ENCODE data around the gene PGM2L1. TPM values are rescaled to one million over a fixed set of nuclear protein-coding genes. Genes with fewer than 3 reads are reported as not detected.

The PGM2L1 gene
- total RNA-seq, 3 donors from 2014 or later (not counting 1 experiment from before 2014, with no cell fraction given) = 4.4 to 8.0 (median 6.6) TPM

GRCh38 chr11:74322667-74323066 is 75.6 kb downstream of the PGM2L1 start:
- no peak overlapping the region for H3K27ac Mint-ChIP-seq
- TF ChIP-seq, protein P1, sequence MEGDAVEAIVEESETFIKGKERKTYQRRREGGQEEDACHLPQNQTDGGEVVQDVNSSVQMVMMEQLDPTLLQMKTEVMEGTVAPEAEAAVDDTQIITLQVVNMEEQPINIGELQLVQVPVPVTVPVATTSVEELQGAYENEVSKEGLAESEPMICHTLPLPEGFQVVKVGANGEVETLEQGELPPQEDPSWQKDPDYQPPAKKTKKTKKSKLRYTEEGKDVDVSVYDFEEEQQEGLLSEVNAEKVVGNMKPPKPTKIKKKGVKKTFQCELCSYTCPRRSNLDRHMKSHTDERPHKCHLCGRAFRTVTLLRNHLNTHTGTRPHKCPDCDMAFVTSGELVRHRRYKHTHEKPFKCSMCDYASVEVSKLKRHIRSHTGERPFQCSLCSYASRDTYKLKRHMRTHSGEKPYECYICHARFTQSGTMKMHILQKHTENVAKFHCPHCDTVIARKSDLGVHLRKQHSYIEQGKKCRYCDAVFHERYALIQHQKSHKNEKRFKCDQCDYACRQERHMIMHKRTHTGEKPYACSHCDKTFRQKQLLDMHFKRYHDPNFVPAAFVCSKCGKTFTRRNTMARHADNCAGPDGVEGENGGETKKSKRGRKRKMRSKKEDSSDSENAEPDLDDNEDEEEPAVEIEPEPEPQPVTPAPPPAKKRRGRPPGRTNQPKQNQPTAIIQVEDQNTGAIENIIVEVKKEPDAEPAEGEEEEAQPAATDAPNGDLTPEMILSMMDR (IDR thresholded peaks at IDR 0.05) = no peak
- H3K36me3 ChIP-seq (ENCODE audit: control insufficient read depth, insufficient read depth, low read length) = no peaks in the 10 kb centered on the region
- WGBS (ENCODE audit: insufficient coverage) = 87% methylated on average over 2 of the region's 2 CpGs
- DNase-seq = no peak
- H3K4me3 ChIP-seq (ENCODE audit: low read length) = no peak overlapping the region
- H3K9me3 Mint-ChIP-seq = no peaks in the 10 kb centered on the region
- no peak overlapping the region for H3K27ac ChIP-seq (ENCODE audit: low read length)
- no peaks in the 10 kb centered on the region for H3K4me1 ChIP-seq (ENCODE audit: control insufficient read depth, insufficient read depth, low read length)
- H3K9me3 ChIP-seq (ENCODE audit: control insufficient read depth, insufficient read depth, low read length) = no peaks in the 10 kb centered on the region
- no peak overlapping the region for H3K4me3 Mint-ChIP-seq
- no peak for ATAC-seq
- H3K27me3 ChIP-seq (ENCODE audit: control insufficient read depth, insufficient read depth, low read length) = no peaks in the 10 kb centered on the region
- intact Hi-C loops (cut with micrococcal nuclease) = no loop called here
- H3K4me1 Mint-ChIP-seq = no peaks in the 10 kb centered on the region
- peaks cover 7% of the 10 kb centered on the region for H3K36me3 Mint-ChIP-seq
- peaks cover 12 to 24% of the 10 kb centered on the region in 2 donors for H3K27me3 Mint-ChIP-seq (ENCODE audit: low read depth in 2 of 2)

DNA sequence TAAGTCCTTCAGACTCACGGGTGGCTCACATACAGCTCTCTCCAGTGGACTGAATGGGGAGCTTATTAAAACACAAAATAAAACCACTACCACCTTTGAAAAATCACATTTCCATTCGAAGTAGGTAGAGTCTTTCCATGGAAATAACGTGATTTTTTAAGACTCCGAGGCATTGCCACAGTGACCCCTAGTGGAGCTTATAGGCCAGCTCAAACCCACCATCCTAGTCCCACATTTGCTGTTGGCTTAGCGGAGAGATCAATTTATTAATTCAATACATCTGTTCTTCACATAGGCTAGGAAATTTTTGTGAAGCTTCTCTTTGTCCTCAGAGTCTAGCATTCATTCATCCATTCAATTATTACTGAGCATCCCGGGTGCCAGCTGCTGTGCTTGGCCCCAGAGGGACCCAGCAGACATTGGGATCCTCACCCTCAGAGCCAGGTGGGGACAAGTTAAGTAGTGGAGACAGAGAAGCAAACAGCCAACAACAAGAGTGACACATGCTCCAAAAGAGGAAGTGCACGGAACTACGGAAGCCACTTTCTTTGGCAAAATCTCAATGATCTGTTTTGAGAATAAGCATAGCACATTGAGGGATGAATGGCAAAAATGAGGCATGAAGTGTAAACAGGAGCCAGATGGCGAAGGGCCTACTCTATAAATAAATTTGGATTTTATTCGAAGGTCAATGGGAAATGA is 76.6 kb downstream of the PGM2L1 start:
- no peak overlapping the region for H3K4me3 Mint-ChIP-seq
- intact Hi-C loops (cut with micrococcal nuclease) = no loop called here
- no peaks in the 10 kb centered on the region for H3K9me3 ChIP-seq (ENCODE audit: control insufficient read depth, insufficient read depth, low read length)
- peak in 1 of 2 donors; percentile 65 for DNase-seq
- H3K4me1 ChIP-seq (ENCODE audit: control insufficient read depth, insufficient read depth, low read length) = no peaks in the 10 kb centered on the region
- no peak for ATAC-seq
- H3K9me3 Mint-ChIP-seq = peaks cover 3 to 9% of the 10 kb centered on the region in 2 donors
- no peak overlapping the region for H3K27ac Mint-ChIP-seq
- H3K27me3 Mint-ChIP-seq (ENCODE audit: low read depth in 2 of 2) = peaks cover 20 to 34% of the 10 kb centered on the region in 2 donors
- no peak overlapping the region for H3K4me3 ChIP-seq (ENCODE audit: low read length)
- H3K27me3 ChIP-seq (ENCODE audit: control insufficient read depth, insufficient read depth, low read length) = no peaks in the 10 kb centered on the region
- WGBS (ENCODE audit: insufficient coverage) = 54% methylated on average over 10 of the region's 10 CpGs
- no peak overlapping the region for H3K27ac ChIP-seq (ENCODE audit: low read length)
- no peaks in the 10 kb centered on the region for H3K4me1 Mint-ChIP-seq
- peaks cover 18% of the 10 kb centered on the region for H3K36me3 Mint-ChIP-seq
- no peaks in the 10 kb centered on the region for H3K36me3 ChIP-seq (ENCODE audit: control insufficient read depth, insufficient read depth, low read length)
- TF ChIP-seq, protein P1 (IDR thresholded peaks at IDR 0.05) = peak; percentile 25

DNA sequence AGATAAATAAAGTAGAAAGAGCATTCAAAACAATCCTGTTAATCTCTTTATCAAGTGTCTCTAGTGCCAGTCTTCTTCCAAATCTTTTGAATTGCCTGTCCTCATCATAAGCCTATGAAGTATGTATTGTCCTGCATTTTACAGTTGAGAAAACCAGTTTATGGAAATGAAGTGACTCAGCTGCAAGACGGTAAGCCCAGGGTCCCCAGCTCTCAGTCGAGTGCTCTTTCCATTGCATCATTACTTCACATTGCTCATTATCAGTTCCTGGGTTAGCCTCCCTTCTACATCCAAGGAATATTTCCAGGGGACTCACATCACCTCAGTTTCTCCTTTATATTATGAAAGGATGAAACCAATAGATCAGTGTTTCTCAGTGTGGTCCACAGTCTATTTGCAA is 77.7 kb downstream of the PGM2L1 start:
- Histone ChIP-seq H3K36me3 (ENCODE audit: control insufficient read depth, insufficient read depth, low read length) (no peaks in the 10 kb centered on the region), H3K4me1 (ENCODE audit: control insufficient read depth, insufficient read depth, low read length) (no peaks in the 10 kb centered on the region), H3K4me3 (ENCODE audit: low read length) (no peak overlapping the region), H3K27ac (ENCODE audit: low read length) (no peak overlapping the region), H3K27me3 (ENCODE audit: control insufficient read depth, insufficient read depth, low read length) (no peaks in the 10 kb centered on the region), H3K9me3 (ENCODE audit: control insufficient read depth, insufficient read depth, low read length) (no peaks in the 10 kb centered on the region)
- DNase-seq = no peak
- no peak overlapping the region for H3K27ac Mint-ChIP-seq
- no peaks in the 10 kb centered on the region for H3K4me1 Mint-ChIP-seq
- peaks cover 22% of the 10 kb centered on the region for H3K36me3 Mint-ChIP-seq
- intact Hi-C loops (cut with micrococcal nuclease) = no loop called here
- H3K27me3 Mint-ChIP-seq (ENCODE audit: low read depth in 2 of 2) = peaks cover 22 to 29% of the 10 kb centered on the region in 2 donors
- H3K9me3 Mint-ChIP-seq = peaks cover 3 to 13% of the 10 kb centered on the region in 2 donors
- TF ChIP-seq, protein P1 (IDR thresholded peaks at IDR 0.05) = no peak
- no peak overlapping the region for H3K4me3 Mint-ChIP-seq
- 80% methylated on average over 2 of the region's 2 CpGs for WGBS (ENCODE audit: insufficient coverage)
- no peak for ATAC-seq

All from natural killer cell (primary cell).